HT1080 (cell line): ENCODE measurements around the gene ADAMTSL3. TPM values are rescaled to one million over a fixed set of nuclear protein-coding genes. Genes with fewer than 3 reads are reported as not detected.
"Not testable (repeated sequence)": the region's sequence is repeated elsewhere in the genome, so short reads cannot be mapped to it uniquely, and the experiment has no call there.

Source experiments
- DNase-seq: peaks from one replicate; pipeline ENCODE4 v3.0.0-alpha.2; 2015; ENCODE audit warnings: low read depth
- total RNA-seq: library from RNA; depleted of rRNA; stranded (reverse); fragments of >200 nt; shearing (Covaris generic); gene quantifications from 2 replicates; pipeline ENCODE4 v1.2.3, GENCODE V29; 2014

The ADAMTSL3 gene
- total RNA-seq, 1 experiment from 2014 or later = not detected

GRCh38 chr15:83961311-83961710, 307.4 kb downstream of the ADAMTSL3 start:
- DNase-seq = no peak

GRCh38 chr15:83964967-83965366, 311.0 kb downstream of the ADAMTSL3 start:
- DNase-seq = not testable (repeated sequence)

- no peak for DNase-seq
Observed at GRCh38 chr15:83970295-83970890, 316.5 kb downstream of the ADAMTSL3 start.

GRCh38 chr15:83971992-83972391, 318.1 kb downstream of the ADAMTSL3 start:
- DNase-seq = no peak

- peak; percentile 29 for DNase-seq
Observed at GRCh38 chr15:83973816-83974215, 319.9 kb downstream of the ADAMTSL3 start.

GRCh38 chr15:83977992-83978391, 324.1 kb downstream of the ADAMTSL3 start:
- no peak for DNase-seq

- DNase-seq = no peak
Observed at GRCh38 chr15:83978588-83978987, 324.7 kb downstream of the ADAMTSL3 start.

- no peak for DNase-seq
Observed at GRCh38 chr15:83980637-83981036, 326.7 kb downstream of the ADAMTSL3 start.

GRCh38 chr15:83982748-83983147, 328.8 kb downstream of the ADAMTSL3 start:
- DNase-seq = no peak

GRCh38 chr15:83983634-83984458, 329.9 kb downstream of the ADAMTSL3 start:
- no peak for DNase-seq

GRCh38 chr15:83984601-83985000, 330.7 kb downstream of the ADAMTSL3 start:
- no peak for DNase-seq

GRCh38 chr15:83991163-83991562, 337.2 kb downstream of the ADAMTSL3 start:
- DNase-seq = no peak

GRCh38 chr15:83992324-83993031, 338.6 kb downstream of the ADAMTSL3 start:
- DNase-seq = no peak

GRCh38 chr15:83993591-83993990, 339.7 kb downstream of the ADAMTSL3 start:
- DNase-seq = no peak

- DNase-seq = peak; percentile 24
Observed at GRCh38 chr15:83998486-83998885, 344.6 kb downstream of the ADAMTSL3 start.

GRCh38 chr15:83999396-84000135, 345.6 kb downstream of the ADAMTSL3 start:
- DNase-seq = peak; percentile 47

- no peak for DNase-seq
Observed at GRCh38 chr15:84001037-84001436, 347.1 kb downstream of the ADAMTSL3 start.

GRCh38 chr15:84001655-84002054, 347.7 kb downstream of the ADAMTSL3 start:
- DNase-seq = no peak

GRCh38 chr15:84003791-84004503, 350.0 kb downstream of the ADAMTSL3 start:
- DNase-seq = no peak

GRCh38 chr15:84006421-84006820, 352.5 kb downstream of the ADAMTSL3 start:
- no peak for DNase-seq

- no peak for DNase-seq
Observed at GRCh38 chr15:84009616-84010015, 355.7 kb downstream of the ADAMTSL3 start.
